Measurements from ENCODE around the gene TVP23A. TPM values are rescaled to one million over a fixed set of nuclear protein-coding genes. Genes with fewer than 3 reads are reported as not detected.

Gene TVP23A
- total RNA-seq, 4 donors from 2014 or later = 0.13 to 0.45 TPM; not detected in 2

DNA sequence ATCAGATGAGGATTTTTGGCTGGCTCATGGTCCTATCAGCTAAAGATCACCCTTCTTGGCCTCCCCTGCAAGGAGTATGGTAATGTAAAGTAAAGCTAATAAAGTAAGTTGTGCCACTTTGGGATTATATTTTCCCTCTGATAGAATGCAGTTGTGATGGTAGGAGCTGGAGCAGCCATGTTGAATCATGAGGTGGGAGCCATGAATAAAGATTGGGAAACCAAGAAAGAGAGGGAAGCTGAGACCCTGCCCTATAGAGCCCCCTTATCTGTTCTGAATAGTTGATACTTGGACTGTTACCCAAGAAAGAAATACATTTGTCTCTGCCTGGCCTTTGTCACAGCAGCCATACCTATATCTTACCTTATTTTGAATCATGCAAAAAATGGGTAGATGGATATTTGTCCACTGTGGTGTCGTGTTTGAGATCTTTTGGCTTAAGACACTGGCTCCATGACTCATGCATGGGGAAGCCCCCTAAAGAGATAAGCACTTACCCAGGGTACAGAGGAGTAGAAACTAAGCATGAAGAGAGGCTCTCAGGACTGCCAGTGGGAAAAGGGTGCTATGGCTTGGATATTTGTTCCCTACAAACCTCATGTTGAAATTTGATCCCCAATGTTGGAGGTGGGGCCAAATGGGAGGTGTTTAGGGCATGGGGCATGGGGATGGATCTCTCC, 17.7 kb upstream of the TVP23A start:
- no peak for TF ChIP-seq POLR2A (IDR thresholded peaks at IDR 0.05)
- TF ChIP-seq, protein P1, sequence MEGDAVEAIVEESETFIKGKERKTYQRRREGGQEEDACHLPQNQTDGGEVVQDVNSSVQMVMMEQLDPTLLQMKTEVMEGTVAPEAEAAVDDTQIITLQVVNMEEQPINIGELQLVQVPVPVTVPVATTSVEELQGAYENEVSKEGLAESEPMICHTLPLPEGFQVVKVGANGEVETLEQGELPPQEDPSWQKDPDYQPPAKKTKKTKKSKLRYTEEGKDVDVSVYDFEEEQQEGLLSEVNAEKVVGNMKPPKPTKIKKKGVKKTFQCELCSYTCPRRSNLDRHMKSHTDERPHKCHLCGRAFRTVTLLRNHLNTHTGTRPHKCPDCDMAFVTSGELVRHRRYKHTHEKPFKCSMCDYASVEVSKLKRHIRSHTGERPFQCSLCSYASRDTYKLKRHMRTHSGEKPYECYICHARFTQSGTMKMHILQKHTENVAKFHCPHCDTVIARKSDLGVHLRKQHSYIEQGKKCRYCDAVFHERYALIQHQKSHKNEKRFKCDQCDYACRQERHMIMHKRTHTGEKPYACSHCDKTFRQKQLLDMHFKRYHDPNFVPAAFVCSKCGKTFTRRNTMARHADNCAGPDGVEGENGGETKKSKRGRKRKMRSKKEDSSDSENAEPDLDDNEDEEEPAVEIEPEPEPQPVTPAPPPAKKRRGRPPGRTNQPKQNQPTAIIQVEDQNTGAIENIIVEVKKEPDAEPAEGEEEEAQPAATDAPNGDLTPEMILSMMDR (IDR thresholded peaks at IDR 0.05) = no peak
- Histone ChIP-seq H3K9me3 (no peaks in the 10 kb centered on the region), H3K27ac (no peak overlapping the region), H3K4me1 (no peaks in the 10 kb centered on the region), H3K4me3 (replicated peaks in 1 of 3) (no peak overlapping the region), H3K36me3 (no peaks in the 10 kb centered on the region), H3K27me3 (no peaks in the 10 kb centered on the region)
- no peak for DNase-seq
- WGBS, 2 donors = 84 to 90% methylated on average over 1 of the region's 1 CpG
- intact Hi-C loops (cut with DNase I) = no loop called here

DNA sequence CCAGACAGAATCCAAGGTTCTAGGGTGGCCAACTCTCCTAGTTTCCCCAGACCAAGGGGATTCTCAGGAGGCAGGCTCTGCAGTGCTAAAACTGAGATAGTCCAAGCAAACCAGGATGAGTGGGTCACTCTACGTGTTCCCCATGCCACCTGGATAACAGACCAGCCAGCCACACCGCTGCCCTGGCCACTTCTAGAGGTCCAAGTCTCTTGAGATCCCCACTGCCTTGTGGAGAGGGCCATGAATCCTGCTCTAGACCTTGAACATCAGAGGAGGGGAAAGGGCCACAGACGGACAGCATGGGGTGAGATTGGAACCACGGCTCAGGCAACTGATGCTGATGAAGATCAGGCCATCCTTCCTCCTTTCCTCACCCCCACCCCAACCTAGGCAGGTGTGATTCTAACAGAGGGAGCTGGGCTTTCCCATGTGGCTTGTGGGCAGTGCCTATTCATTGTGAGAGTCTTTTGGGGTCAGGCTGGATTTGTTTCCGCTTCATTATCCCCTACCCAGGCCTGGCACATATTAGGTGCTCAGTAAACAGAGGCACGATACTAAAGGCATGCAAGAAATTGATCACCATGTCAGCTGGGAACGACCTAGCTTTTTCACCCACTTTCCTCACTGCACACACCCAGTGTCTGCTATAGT, 16.8 kb upstream of the TVP23A start:
- no peak for TF ChIP-seq POLR2A (IDR thresholded peaks at IDR 0.05)
- TF ChIP-seq, protein P1 (IDR thresholded peaks at IDR 0.05) = no peak

DNA sequence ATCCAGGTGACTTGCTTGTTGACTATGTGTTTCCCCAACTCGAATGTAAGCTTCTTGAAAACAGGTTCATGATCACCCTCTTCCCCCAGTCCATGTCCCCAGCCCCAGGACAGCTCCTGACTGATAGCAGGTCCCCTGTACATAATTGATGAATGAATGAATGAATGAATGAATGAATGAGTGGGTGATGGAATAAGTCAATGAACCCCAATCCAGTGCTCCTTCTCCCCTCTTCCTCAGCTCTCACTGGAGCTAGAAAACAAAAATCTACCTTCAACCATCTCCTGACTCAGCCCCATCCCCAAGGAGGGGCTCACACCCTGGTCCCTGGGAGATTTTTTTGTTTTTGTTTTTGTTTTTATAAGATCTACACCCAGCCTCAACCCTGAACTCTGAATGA, 16.2 kb upstream of the TVP23A start:
- Histone ChIP-seq H3K4me1 (no peaks in the 10 kb centered on the region), H3K36me3 (no peaks in the 10 kb centered on the region), H3K27ac (no peak overlapping the region), H3K27me3 (no peaks in the 10 kb centered on the region), H3K4me3 (replicated peaks in 1 of 3) (no peak overlapping the region), H3K9me3 (no peaks in the 10 kb centered on the region)
- DNase-seq = no peak
- TF ChIP-seq POLR2A (IDR thresholded peaks at IDR 0.05) = no peak
- TF ChIP-seq, protein P1 (IDR thresholded peaks at IDR 0.05) = no peak
- intact Hi-C loops (cut with DNase I) = no loop called here
- WGBS, 2 donors = 86 to 95% methylated on average over 1 of the region's 1 CpG

More for the DNA sequence above, 16.8 kb upstream of the TVP23A start:
- no peaks in the 10 kb centered on the region for H3K36me3 ChIP-seq
- no peak for DNase-seq
- H3K9me3 ChIP-seq = no peaks in the 10 kb centered on the region
- H3K27ac ChIP-seq = no peak overlapping the region
- no peaks in the 10 kb centered on the region for H3K27me3 ChIP-seq
- intact Hi-C loops (cut with DNase I) = no loop called here
- 92 to 93% methylated on average over 7 of the region's 7 CpGs for WGBS, 2 donors
- no peak overlapping the region for H3K4me3 ChIP-seq (replicated peaks in 1 of 3)
- no peaks in the 10 kb centered on the region for H3K4me1 ChIP-seq

DNA sequence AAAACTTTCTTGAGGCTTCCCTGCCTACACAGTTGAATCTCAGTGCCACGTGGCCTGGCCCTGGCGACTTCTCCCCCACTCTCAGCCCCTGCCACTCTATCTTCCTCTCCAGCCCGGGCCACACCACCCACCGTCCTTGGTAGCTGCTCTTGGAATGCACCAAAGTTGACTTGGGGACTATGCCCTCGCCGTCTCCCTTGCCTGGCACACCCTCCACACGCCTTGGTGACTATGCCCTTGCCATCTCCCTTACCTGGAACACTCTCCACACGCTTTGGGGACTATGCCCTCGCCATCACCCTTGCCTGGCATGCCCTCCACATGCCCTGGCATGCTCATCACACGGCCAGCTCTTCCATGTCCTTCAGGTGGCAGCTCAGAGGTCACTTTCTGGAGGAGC, 15.5 kb upstream of the TVP23A start:
- intact Hi-C loops (cut with DNase I) = no loop called here
- Histone ChIP-seq H3K36me3 (no peaks in the 10 kb centered on the region), H3K9me3 (no peaks in the 10 kb centered on the region), H3K4me3 (replicated peaks in 1 of 3) (no peak overlapping the region), H3K27me3 (no peaks in the 10 kb centered on the region), H3K4me1 (peaks cover 2 to 4% of the 10 kb centered on the region in 2 donors), H3K27ac (no peak overlapping the region)
- TF ChIP-seq, protein P1 (IDR thresholded peaks at IDR 0.05) = no peak
- no peak for TF ChIP-seq POLR2A (IDR thresholded peaks at IDR 0.05)
- no peak for DNase-seq
- 91 to 94% methylated on average over 10 of the region's 10 CpGs for WGBS, 2 donors

DNA sequence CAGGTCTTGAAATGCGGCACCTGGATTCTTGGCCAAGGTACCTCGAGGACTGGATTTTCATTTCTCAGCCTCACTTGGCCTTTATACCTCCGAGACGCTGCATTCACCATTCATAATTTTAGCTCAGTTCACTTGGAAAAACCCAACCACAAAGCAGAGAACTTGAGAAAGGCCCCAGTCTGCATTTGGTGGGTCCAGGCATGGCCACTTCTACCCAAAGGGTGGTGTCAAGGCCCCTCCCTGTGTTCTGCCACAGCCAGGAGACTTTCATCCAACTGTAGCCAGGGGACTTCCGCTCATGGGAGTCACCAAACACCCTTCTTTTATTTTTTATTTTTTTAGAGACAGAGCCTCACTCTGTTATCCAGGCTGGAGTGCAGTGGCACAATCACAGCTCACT, 14.7 kb upstream of the TVP23A start:
- intact Hi-C loops (cut with DNase I) = no loop called here
- no peak for DNase-seq
- H3K4me1 ChIP-seq = peaks cover 9 to 12% of the 10 kb centered on the region in 2 donors
- no peak overlapping the region for H3K27ac ChIP-seq
- no peak overlapping the region for H3K4me3 ChIP-seq (replicated peaks in 1 of 3)
- H3K9me3 ChIP-seq = no peaks in the 10 kb centered on the region
- WGBS, 2 donors = 90 to 94% methylated on average over 5 of the region's 5 CpGs
- TF ChIP-seq, protein P1 (IDR thresholded peaks at IDR 0.05) = no peak
- TF ChIP-seq POLR2A (IDR thresholded peaks at IDR 0.05) = no peak
- no peaks in the 10 kb centered on the region for H3K36me3 ChIP-seq
- H3K27me3 ChIP-seq = no peaks in the 10 kb centered on the region
